AG04449 (cell line): Measurements from ENCODE around the gene MRPL23.

Experiments used
- CTCF ChIA-PET: fragments of 350-600 bp; formaldehyde crosslinking; extraction: SDS; loops from one replicate; lab custom pipeline; 2021; ENCODE audit warnings: antibody characterized with exemption; lab: Yijun Ruan, JAX
- POLR2A ChIA-PET: fragments of 400-600, 350-600 bp; formaldehyde crosslinking; extraction: SDS; loops from one replicate; lab custom pipeline; 2020; ENCODE audit warnings: antibody characterized with exemption, inconsistent platforms; lab: Yijun Ruan, JAX
- DNase-seq: peaks from one replicate; pipeline ENCODE4 v3.0.0-alpha.2; 2010; ENCODE audit warnings: low read depth, low spot score
- H3K4me3 ChIP-seq: 2 replicates; pipeline ENCODE4 v1.5.1; 2011; ENCODE audit warnings: low read depth, mild to moderate bottlenecking, control low read depth, low read length
- CTCF ChIP-seq: IDR thresholded peaks from one replicate; pipeline ENCODE4 v1.5.1; 2011; ENCODE audit warnings: mild to moderate bottlenecking, moderate library complexity, low read length, control low read depth, inconsistent platforms; ENCODE audit not compliant: insufficient read depth; ENCODE audit errors: missing control alignments

MRPL23 gene

GRCh38 chr11:1924181-1924580 lies 23.0 kb upstream of the MRPL23 start:
- DNase-seq = no peak
- H3K4me3 ChIP-seq = no peak overlapping the region
- TF ChIP-seq CTCF = no peak
- POLR2A ChIA-PET = no interaction called here
- CTCF ChIA-PET = interaction anchor here (5.0 kb wide), 1 partner anchor 42 kb away, joined by 27 read pairs; no protein-coding TSS in a partner anchor

- no peak for DNase-seq
- ChIA-PET CTCF (no interaction called here), POLR2A (no interaction called here)
- H3K4me3 ChIP-seq = no peak overlapping the region
- TF ChIP-seq CTCF = no peak
Measured at GRCh38 chr11:1924646-1925372, 22.3 kb upstream of the MRPL23 start.

- H3K4me3 ChIP-seq = no peak overlapping the region
- no peak for DNase-seq
- CTCF ChIA-PET = no interaction called here
- POLR2A ChIA-PET = no interaction called here
- TF ChIP-seq CTCF = no peak
Measured at GRCh38 chr11:1925373-1926155, 21.6 kb upstream of the MRPL23 start.

GRCh38 chr11:1926156-1927025 lies 20.7 kb upstream of the MRPL23 start:
- no peak for TF ChIP-seq CTCF
- no peak overlapping the region for H3K4me3 ChIP-seq
- ChIA-PET CTCF (interaction anchor here (1.2 kb wide), 1 partner anchor 233 kb away, joined by 3 read pairs; no protein-coding TSS in a partner anchor), POLR2A (no interaction called here)
- no peak for DNase-seq

- TF ChIP-seq CTCF = no peak
- H3K4me3 ChIP-seq = no peak overlapping the region
- no peak for DNase-seq
- CTCF ChIA-PET = interaction anchor here (1.2 kb wide), 1 partner anchor 233 kb away, joined by 3 read pairs; no protein-coding TSS in a partner anchor
- POLR2A ChIA-PET = no interaction called here
Measured at GRCh38 chr11:1927026-1927847, 19.9 kb upstream of the MRPL23 start.
